Muscle of arm (tissue), 12 donors: ENCODE data around the gene NEIL1. TPM values are rescaled to one million over a fixed set of nuclear protein-coding genes. Genes with fewer than 3 reads are reported as not detected.
"Not testable (repeated sequence)": the region's sequence is repeated elsewhere in the genome, so short reads cannot be mapped to it uniquely, and the experiment has no call there.

Experiments used
- DNase-seq: peaks from one replicate; pipeline ENCODE4 v3.0.0-alpha.2; 2013
- polyA plus RNA-seq, 12 donors: library from polyadenylated mRNA; unstranded; fragments of 120-200 nt; gene quantifications; one replicate each; pipeline ENCODE4 v1.2.1, GENCODE V29; 2013; ENCODE audit not compliant: insufficient read length in 12 of 12

NEIL1 gene
- polyA plus RNA-seq, 12 donors = 4.4 to 24.5 (median 7.8) TPM; not detected in 1

DNA sequence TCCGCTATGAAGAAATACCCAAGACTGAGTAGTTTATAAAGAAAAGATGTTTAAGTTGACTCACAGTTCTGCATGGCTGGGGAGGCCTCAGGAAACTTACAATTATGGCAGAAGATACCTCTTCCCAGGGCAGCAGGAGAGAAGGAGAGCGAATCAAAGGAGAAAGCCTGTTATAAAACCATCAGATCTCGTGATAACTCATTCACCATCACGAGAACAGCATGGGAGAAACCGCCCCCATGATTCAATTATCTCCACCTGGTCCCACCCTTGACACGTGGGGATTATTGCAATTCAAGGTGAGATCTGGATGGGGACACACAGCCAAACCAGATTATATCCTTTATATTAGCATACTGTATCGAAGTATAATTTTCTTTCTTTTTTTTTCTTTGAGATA lies 14.7 kb upstream of the NEIL1 start:
- DNase-seq = not testable (repeated sequence)

DNA sequence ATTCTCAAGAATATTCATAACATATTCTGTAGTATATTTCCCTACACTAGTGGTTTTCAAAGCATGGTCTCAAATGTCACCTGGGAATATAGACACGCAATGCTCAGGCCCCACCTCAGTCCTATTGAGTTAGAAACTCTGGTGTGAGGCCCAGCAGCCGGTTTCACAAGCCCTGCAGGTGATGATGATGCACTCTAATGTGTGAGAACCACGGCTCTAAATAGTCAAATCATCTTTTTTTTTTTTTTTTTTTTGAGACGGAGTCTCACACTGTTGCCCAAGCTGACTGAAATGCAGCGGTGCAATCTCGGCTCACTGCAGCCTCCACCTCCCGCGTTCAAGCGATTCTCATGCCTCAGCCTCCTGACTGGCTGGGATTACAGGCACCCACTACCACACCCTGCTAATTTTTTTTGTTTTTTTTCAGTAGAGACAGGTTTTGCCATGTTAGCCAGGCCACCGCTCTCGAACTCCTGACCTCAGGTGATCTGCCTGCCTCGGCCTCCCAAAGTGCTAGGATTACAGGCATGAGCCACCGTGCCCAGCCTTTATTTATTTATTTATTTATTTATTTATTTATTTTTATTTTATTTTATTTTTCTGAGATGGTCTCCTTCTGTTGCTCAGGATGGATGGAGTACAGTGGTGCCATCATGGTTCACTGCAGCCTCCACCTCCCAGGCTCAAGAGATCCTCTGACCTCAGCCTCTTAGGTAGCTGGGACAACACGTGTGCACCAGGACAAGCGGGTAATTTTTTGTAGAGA lies 13.0 kb upstream of the NEIL1 start:
- not testable (repeated sequence) for DNase-seq

DNA sequence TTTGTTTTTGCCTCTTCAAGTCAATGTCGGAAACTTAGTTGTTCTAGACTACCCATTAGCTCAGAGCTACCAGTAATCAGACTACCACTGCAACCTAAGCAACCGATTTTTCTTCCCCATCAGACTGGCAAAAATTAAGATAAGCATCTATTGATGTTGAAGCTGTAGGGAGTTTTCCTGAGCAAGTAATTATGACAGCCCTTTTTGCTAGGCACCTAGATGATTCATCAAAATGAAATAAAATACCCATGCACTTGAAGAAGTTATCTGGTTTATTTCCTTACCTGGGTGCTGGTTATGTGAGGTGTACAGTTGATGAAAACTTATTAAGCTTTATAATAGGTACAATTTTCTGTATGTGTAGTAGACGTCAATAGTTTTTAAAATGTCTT lies 11.5 kb upstream of the NEIL1 start:
- no peak for DNase-seq

DNA sequence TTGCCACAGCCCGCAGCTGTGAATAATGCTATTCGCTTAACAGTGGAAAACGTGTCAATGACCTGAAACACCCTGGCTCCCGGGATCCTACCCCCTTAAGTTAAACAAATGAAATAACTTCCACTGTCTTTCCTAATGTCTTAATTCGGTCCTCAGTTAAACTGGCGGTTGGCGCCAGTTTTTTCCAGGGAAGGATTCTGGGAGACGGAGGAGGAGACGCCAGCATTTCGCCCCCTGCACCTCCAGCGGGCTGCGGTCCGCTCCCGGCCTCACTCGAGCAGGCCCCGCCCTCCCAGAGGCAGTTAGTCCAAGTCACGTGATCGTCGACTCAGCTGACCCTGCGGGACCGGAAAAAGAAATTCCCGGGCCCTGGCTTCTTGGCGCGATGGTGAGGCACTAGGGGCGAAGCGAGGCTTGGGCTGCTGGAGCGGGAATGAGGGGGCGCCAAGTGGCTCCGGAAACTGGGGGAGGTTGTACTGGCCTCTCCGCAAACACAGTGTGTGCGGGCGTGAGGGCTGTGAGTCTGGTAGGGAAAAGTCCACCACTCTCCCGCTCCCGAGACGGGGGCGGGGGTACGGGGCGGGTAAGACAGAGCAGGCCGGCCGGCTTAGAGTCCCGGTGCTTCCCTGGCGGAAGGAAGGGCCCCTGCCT lies 11.0 kb upstream of the NEIL1 start, which contains the start of gene COMMD4:
COMMD4 (plus strand) TSS at position 359 of the 651 bp plus-strand sequence; CDS start at position 386, 27 bp downstream.
- DNase-seq = peak; percentile 95

DNA sequence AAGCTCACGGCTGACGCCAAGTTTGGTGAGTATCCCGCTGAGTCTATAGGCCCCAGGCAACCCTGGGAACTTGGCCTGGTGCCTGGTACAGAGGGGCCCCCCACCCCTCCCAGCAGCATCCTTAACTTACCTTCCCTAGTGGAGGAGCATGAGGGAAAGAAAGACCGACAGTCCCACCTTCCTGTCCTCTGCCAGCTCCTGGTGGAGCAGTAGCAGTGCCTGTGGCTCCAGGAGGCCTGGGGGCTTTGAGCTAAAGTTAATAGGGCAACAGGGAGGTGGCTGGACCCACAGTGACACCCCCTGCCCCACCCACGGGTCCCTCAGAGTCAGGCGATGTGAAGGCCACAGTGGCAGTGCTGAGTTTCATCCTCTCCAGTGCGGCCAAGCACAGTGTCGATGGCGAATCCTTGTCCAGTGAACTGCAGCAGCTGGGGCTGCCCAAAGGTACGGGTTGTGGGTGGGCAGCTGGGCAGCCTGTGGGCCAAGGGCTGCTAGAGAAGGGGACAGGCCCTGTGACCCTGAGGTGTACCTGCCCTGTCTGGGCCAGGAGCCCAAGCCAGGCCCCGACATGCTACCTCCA lies 8.1 kb upstream of the NEIL1 start:
- no peak for DNase-seq

DNA sequence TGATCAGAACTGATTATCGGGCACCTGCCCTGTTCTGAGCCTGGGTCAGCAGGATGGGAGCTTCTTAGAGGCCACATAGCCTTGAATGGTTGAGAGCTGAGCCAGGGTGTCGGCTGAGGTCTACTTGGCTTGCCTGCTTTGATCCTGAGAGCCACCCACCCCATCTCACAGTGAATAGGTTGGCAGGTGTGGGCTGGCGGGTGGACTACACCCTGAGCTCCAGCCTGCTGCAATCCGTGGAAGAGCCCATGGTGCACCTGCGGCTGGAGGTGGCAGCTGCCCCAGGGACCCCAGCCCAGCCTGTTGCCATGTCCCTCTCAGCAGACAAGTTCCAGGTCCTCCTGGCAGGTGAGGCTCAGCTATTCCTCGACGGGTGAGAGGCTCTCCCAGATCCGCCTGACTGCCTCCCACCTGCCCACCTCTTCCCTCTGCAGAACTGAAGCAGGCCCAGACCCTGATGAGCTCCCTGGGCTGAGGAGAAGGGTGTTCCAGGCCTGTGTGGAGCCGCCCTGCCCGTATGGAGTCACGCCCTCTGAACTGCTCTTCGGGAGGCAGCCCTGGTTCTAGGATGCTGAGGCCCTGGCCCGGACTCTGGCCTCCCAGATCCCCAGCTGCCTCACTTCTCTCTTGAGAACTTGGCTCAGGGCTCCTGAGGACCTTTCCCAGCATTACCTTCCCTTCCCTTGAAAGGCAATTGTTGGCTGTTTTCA lies 7.2 kb upstream of the NEIL1 start:
- no peak for DNase-seq

DNA sequence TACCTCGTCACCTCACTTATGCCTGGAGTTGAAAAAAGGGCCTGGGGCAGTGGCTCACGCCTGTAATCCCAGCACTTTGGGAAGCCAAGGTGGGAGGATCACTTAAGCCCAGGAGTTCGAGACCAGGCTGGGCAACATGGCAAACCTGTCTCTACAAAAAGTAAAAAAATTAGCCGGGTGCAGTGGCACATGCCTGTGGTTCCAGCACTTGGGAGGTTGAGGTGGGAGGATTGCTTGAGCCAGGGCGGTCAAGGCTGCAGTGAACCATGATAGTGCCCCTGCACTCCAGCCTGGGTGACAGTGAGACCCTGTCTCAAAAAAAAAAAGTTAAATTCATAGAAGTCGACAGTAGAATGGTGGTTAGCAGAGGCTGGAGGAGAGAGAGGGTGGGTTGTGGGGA lies 4.6 kb upstream of the NEIL1 start:
- DNase-seq = no peak

DNA sequence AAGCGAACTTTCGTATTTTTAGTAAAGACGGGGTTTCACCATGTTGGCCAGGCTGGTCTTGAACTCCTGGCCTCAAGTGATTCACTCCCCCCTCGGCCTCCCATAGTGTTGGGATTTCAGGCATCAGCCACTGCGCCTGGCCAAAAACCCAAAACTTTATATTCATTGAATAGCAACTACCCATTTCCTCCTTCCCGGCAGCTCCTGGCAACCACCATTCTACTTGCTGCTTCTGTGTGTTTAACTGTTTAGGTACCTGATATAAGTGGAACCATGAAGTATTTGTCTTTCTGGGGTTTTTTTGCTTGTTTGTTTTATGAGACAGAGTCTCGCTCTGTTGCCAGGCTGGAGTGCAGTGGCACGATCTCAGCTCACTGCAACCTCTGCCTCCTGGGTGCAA lies 2.9 kb upstream of the NEIL1 start:
- not testable (repeated sequence) for DNase-seq

DNA sequence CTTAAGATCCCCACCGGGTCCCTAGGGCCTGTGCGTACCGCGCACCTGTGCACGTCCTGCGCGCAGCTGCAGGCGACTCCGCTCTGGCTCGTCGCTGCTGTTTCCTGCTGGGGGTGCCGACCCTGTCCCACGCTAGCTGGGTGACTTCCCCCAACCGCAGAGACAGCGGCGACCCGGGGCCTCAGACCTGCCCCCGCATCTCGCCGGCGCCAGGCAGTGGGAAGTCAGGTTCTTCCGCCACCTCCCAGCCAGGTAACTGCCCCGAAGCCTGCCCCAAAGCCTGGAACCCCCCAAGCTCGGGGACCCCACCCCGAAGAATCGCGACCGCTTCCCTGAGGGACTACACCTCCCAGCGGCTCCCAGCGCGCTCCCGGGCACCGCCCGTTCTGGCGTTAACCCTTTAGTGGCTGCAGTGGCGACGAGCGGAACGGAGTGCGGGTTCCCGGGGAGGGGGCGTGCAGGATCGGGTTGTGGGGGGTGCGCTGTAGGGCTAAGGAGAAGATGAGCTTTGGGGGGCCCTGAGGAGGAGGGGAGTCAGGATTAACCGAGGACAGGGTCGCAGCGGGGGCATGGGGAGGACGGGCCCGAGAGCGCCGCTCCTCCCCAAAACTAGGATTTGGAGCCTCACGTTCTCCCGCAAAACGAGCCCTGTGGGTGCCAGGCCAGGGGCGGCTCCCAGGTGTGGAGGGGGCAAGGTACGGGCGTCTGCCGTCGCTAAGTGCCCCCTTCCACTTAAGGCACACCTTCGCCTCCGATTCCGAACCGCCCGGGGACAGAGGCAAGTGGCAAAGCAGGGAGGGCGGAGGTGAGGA lies 589 bp downstream of the NEIL1 start:
- DNase-seq = peak; percentile 27

DNA sequence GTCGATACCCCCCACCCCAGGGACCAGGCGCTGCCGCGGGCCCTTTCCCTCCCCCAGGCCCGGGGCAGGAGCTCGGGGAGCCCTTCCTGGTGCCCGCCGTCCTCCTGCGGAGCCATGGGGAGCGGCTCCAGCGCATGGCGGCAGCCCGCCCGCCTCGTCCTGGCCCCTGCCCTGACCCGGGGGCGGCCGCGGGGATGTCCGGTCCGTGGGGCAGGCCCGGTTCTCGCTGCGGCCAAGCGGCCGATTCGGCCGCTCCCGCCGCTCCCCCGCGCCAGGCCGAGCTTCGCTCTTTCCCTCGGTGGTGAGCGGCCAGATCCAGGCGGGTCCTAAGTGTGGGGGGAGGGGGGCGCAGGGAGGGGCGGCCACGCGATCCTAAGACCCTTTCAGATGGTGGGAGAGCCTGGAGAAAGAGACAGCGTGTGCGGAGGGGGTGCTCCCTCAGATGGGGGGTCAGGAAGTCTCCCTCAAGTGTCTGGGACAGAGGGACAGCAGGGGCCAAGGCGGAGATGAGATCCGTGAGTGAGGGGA lies 1.3 kb downstream of the NEIL1 start:
- no peak for DNase-seq

DNA sequence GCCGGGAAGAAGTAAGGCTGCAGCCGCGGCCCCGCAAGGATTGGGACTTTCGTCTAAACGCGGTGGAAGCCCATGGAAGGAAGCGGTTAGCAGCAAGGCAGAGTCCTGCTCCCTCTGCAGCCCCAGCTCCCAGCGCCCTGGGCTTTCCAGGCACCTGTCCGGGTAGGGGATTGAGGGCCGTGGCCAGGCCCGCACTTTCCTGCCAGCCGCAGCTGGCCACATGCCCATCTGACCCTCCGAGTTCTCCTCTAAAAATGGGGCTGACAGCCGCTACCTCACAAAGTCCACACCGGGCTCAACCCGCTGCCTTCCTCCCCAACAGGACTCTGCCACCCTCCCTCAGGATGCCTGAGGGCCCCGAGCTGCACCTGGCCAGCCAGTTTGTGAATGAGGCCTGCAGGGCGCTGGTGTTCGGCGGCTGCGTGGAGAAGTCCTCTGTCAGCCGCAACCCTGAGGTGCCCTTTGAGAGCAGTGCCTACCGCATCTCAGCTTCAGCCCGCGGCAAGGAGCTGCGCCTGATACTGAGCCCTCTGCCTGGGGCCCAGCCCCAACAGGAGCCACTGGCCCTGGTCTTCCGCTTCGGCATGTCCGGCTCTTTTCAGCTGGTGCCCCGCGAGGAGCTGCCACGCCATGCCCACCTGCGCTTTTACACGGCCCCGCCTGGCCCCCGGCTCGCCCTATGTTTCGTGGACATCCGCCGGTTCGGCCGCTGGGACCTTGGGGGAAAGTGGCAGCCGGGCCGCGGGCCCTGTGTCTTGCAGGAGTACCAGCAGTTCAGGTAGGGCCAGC lies 1.9 kb downstream of the NEIL1 start:
- no peak for DNase-seq

DNA sequence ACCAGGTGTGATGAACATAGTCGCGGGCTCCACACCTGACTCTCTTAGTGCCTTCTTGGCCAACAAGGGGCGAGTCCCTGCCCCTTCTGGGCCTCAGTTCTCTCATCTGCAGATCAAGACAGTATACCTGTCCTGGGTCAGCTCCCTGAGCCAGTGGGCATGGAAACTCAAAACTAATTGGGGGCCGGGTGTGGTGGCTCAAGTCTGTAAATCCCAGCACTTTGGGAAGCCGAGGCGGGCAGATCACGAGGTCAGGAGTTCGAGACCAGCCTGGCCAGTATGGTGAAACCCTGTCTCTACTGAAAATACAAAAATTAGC lies 2.5 kb downstream of the NEIL1 start:
- not testable (repeated sequence) for DNase-seq

DNA sequence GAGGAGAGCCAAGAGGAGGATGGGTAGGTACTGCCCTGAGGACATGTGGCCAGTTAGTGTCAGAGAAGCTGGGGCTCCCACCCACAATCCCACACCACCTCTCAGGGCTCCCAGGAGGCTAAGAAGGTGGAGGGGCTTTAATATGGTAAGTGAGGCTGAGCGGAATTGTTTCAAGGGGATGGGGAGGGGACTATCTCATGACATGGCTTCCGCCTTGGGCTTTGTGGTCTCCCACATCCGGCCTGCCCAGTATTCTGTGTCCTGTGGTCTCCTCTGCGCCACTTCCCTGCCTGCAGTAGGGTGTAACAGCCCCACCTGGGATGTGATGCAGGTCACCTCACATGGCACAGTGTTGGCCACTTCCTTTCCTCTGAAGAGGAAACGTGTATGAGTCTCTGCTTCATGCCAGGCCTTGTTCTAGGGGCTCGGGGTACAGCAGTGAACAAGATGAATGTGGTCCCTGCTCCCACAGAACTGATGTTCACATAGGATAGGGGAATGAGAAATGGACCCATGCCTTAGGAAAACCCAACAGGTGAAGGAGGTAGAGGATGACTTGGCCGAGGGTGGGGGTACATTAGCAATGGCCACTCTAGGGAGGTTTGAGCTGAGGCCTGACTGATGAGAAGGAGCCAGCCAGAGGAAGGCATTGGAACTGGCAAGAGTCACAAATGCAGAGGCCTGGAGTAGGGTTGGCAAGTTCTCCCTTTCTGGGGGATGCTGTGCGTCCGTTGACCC lies 3.2 kb downstream of the NEIL1 start:
- no peak for DNase-seq

DNA sequence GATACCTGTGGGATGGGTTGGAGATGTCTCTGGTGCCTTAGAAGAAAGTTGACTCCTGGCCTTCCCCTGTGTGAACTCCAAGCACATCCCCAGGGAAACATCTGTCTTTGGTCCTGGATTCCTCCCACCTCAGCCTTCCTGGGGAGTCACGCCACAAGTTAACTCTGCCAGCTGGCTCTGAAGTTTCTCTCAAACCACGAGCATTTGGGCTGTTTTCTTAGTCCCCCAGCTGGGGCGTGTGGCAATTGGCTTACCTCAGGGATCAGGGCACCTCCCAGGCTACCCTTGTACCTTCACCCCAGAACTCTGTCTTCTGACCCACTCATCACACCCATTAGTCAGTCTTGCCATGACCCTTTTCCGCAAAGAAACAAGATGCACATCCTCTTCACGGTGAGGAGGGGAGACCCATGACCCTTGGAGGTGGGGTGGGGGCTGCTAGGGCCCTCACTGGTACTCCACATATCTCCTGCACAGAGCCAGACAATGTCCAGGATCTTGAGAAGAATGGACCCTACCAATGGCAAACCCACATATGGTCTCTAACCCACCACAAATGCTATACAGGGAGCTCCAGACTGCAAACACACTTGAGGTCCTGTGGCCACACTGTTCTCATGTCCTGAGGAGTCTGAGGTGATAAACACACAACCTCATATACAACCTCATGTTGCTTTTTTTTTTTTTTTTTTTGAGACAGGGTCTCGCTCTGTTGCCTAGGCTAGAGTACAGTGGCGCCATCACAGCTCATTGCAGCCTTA lies 3.9 kb downstream of the NEIL1 start:
- DNase-seq = no peak

DNA sequence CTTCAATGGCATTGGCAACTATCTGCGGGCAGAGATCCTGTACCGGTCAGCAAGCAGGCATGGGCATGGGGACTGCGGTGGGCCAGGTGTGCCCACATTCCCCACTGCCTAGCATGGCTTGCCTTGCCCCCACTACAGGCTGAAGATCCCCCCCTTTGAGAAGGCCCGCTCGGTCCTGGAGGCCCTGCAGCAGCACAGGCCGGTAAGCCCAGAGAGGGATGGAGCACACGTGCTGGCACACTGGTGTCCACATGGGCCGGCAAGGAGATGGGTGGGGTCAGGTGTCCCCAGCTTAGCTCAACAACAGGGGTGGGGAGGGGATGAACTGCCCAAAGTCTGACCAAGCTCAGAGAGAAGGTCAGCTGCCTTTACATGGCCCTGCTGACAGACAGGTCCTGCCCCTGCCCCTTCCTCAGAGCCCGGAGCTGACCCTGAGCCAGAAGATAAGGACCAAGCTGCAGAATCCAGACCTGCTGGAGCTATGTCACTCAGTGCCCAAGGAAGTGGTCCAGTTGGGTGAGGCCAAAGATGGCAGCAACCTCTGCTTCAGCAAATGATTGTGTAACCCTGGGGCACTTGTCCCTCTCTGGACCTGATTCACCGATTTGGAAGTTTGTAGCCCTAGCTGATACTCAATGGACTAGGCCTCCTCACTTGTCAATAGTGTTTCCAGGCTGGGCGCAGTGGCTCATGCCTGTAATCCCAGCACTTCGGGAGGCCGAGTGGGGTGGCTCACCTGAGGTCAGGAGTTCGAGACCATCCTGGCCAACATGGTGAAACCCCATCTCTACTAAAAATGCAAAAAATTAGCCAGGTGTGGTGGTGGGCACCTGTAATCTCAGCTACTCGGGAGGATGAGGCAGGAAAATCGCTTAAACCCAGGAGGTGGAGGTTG lies 5.6 kb downstream of the NEIL1 start:
- no peak for DNase-seq

DNA sequence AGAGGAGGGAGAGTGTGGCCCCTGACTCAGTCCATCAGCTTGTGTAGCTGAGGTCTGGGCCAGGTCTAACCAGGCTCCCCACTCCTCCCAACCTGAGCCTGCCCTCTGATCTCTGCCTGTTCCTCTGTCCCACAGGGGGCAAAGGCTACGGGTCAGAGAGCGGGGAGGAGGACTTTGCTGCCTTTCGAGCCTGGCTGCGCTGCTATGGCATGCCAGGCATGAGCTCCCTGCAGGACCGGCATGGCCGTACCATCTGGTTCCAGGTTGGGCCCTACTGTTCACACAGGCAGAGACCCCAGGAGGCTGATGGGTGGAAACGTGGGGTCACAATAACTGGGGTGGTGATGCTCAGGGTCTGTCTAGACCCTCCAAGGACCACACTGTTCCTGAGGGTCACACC lies 6.8 kb downstream of the NEIL1 start:
- no peak for DNase-seq

DNA sequence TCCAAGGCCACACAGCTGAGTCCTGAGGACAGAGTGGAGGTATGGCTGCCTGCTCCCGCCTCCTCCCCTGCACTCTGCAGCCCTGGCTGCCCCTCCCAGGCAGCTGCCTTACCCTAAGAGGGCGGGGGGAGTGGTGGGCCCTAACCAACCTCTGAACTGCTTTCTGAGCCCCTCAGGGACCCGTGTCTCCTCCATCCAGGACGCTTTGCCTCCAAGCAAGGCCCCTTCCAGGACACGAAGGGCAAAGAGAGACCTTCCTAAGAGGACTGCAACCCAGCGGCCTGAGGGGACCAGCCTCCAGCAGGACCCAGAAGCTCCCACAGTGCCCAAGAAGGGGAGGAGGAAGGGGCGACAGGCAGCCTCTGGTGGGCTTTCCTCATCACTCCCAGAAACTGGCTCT lies 7.6 kb downstream of the NEIL1 start:
- no peak for DNase-seq

DNA sequence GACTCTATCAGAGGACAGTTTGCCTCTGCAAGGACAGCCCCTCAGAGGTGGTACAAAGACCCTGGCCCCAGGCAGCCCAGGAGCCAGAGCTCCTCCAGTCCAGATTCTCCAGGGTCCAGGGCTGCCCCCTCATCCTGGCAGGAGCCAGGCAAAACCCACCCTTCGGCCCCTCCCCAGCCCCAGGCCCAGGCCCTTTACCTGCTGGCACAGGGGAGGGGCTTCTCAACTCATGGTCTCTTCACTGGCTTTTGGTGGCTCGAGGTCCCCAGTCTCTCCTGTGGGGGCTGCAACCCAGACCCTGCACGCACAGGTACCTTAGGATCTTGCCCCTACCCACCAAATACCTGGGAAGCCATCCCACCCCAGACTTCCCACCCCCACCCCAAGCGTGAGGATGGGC lies 8.5 kb downstream of the NEIL1 start:
- DNase-seq = no peak
